H1 (cell line): Measurements from ENCODE around the gene DPH5. TPM values are rescaled to one million over a fixed set of nuclear protein-coding genes. Genes with fewer than 3 reads are reported as not detected.

ENCODE experiments used
- CTCF ChIA-PET: fragments of 300-600 bp; sonication (Branson Sonifier 250); formaldehyde crosslinking; loops from one replicate; lab custom pipeline; 2021; ENCODE audit not compliant: partially characterized antibody; lab: Charles Lee
- POLR2A ChIA-PET: fragments of 300-600 bp; sonication (Branson Sonifier 250); formaldehyde crosslinking; loops from one replicate; lab custom pipeline; 2021; ENCODE audit warnings: inconsistent platforms; ENCODE audit not compliant: partially characterized antibody; lab: Charles Lee
- DNase-seq, 2 experiments: peaks; one replicate each; pipeline versions ENCODE4 v3.0.0 to v3.0.0-alpha.2; 2010 to 2022; ENCODE audit warnings: low spot score in 2 of 2, low read depth in 1 of 2, mixed read lengths in 1 of 2
- FAIRE-seq: peaks from 2 replicates; lab custom pipeline; 2011; peaks lifted over from hg19 to GRCh38; lab: Jason Lieb, UNC
- H2AFZ ChIP-seq: 2 replicates; pipeline ENCODE4 v1.8.1; 2012; ENCODE audit warnings: low read length, inconsistent platforms
- H2AK5ac ChIP-seq: 2 replicates; pipeline ENCODE4 v1.6.1; 2013; ENCODE audit warnings: low read depth, low read length
- H2BK120ac ChIP-seq: replicated peaks from 2 replicates; pipeline ENCODE3; 2013; ENCODE audit warnings: low read depth, low read length, inconsistent platforms
- H2BK12ac ChIP-seq: 2 replicates; pipeline ENCODE4 v1.6.1; 2013; ENCODE audit warnings: low read depth, low read length
- H2BK15ac ChIP-seq: 2 replicates; pipeline ENCODE4 v1.6.1; 2013; ENCODE audit warnings: low read length
- H2BK20ac ChIP-seq: 2 replicates; pipeline ENCODE4 v1.6.1; 2013; ENCODE audit warnings: low read length
- H2BK5ac ChIP-seq: 2 replicates; pipeline ENCODE4 v1.6.1; 2013; ENCODE audit warnings: low read depth, low read length
- H3K14ac ChIP-seq: 2 replicates; pipeline ENCODE4 v1.6.1; 2013; ENCODE audit warnings: inconsistent platforms; ENCODE audit not compliant: insufficient read length
- H3K18ac ChIP-seq: 2 replicates; pipeline ENCODE4 v1.6.1; 2013; ENCODE audit warnings: low read length; ENCODE audit errors: extremely low read depth
- H3K23ac ChIP-seq: 2 replicates; pipeline ENCODE4 v1.6.1; 2013; ENCODE audit warnings: inconsistent platforms; ENCODE audit not compliant: insufficient read length
- H3K23me2 ChIP-seq: 2 replicates; pipeline ENCODE4 v1.6.1; 2013; ENCODE audit warnings: low read depth, low read length
- H3K27ac ChIP-seq: 2 replicates; pipeline ENCODE4 v1.6.1; 2011; ENCODE audit warnings: low read depth, low read length, inconsistent platforms
- H3K27me3 ChIP-seq, 4 experiments: replicated peaks in 1 of 4; 1 replicate in 1 of 4; 2 replicates in 3 of 4; pipeline versions ENCODE4 v1.6.1 to v1.8.1; 2011 to 2013; ENCODE audit warnings: low read length in 3 of 4, mild to moderate bottlenecking in 3 of 4, inconsistent platforms in 2 of 4, mixed read lengths in 2 of 4, moderate library complexity in 1 of 4; ENCODE audit not compliant: control insufficient read depth in 3 of 4, insufficient read depth in 3 of 4; ENCODE audit errors: extremely low read depth in 1 of 4
- H3K36me3 ChIP-seq, 4 experiments: 2 replicates each; pipeline versions ENCODE4 v1.6.1 to v1.8.1; 2011 to 2013; ENCODE audit warnings: mild to moderate bottlenecking in 4 of 4, low read length in 3 of 4, moderate library complexity in 2 of 4, control low read depth in 1 of 4, inconsistent platforms in 1 of 4; ENCODE audit not compliant: insufficient read depth in 4 of 4, control insufficient read depth in 2 of 4
- H3K4ac ChIP-seq: replicated peaks from 2 replicates; pipeline ENCODE3; 2013; ENCODE audit warnings: low read length, low read depth, mixed read lengths, inconsistent platforms; ENCODE audit not compliant: insufficient read length
- H3K4me1 ChIP-seq, 4 experiments: replicated peaks in 1 of 4; 1 replicate in 1 of 4; 2 replicates in 3 of 4; pipeline versions ENCODE4 v1.6.1 to v1.8.1; 2011 to 2013; ENCODE audit warnings: low read length in 3 of 4, inconsistent platforms in 2 of 4, mixed read lengths in 1 of 4; ENCODE audit not compliant: insufficient read depth in 4 of 4, control insufficient read depth in 3 of 4
- H3K4me2 ChIP-seq, 2 experiments: 2 replicates each; pipeline versions ENCODE4 v1.6.1 to v1.8.1; 2011 to 2013; ENCODE audit warnings: low read depth in 2 of 2, low read length in 2 of 2, control low read depth in 1 of 2, inconsistent platforms in 1 of 2, mild to moderate bottlenecking in 1 of 2; ENCODE audit not compliant: insufficient read depth in 1 of 2
- H3K4me3 ChIP-seq, 4 experiments: fragments of 200-600, 300-600 bp in 1 of 4; sonication (generic), shearing (Covaris generic), sonication (Bioruptor Twin) in 1 of 4; 2 replicates each; pipeline versions ENCODE4 v1.5.1 to v1.8.1; 2011 to 2016; ENCODE audit warnings: low read length in 4 of 4, low read depth in 3 of 4, control low read depth in 2 of 4, inconsistent platforms in 2 of 4, mild to moderate bottlenecking in 2 of 4, mixed read lengths in 1 of 4, moderate library complexity in 1 of 4; ENCODE audit not compliant: insufficient read depth in 2 of 4; ENCODE audit errors: extremely low read depth in 1 of 4
- H3K56ac ChIP-seq: replicated peaks from 2 replicates; pipeline ENCODE3; 2013; ENCODE audit warnings: low read depth, mild to moderate bottlenecking, mixed read lengths, low read length, inconsistent platforms; ENCODE audit not compliant: insufficient read length
- H3K79me1 ChIP-seq: 2 replicates; pipeline ENCODE4 v1.6.1; 2013; ENCODE audit warnings: low read depth, low read length, control low read depth
- H3K79me2 ChIP-seq, 2 experiments: 2 replicates each; pipeline versions ENCODE4 v1.6.1 to v1.8.1; 2012 to 2013; ENCODE audit warnings: low read length in 2 of 2, mild to moderate bottlenecking in 2 of 2, inconsistent platforms in 1 of 2; ENCODE audit not compliant: insufficient read depth in 2 of 2, control insufficient read depth in 1 of 2
- H3K9ac ChIP-seq, 4 experiments: replicated peaks in 1 of 4; 1 replicate in 1 of 4; 2 replicates in 3 of 4; pipeline versions ENCODE4 v1.6.1 to v1.8.1; 2011 to 2013; ENCODE audit warnings: low read depth in 3 of 4, low read length in 3 of 4, control low read depth in 2 of 4, mild to moderate bottlenecking in 2 of 4, moderate library complexity in 2 of 4, inconsistent platforms in 1 of 4; ENCODE audit errors: extremely low read depth in 1 of 4
- H3K9me3 ChIP-seq, 2 experiments: 2 replicates each; pipeline versions ENCODE4 v1.6.1 to v1.8.1; 2012 to 2013; ENCODE audit warnings: mild to moderate bottlenecking in 2 of 2, moderate library complexity in 2 of 2, control low read depth in 1 of 2, inconsistent platforms in 1 of 2, low read depth in 1 of 2, low read length in 1 of 2, mixed read lengths in 1 of 2; ENCODE audit not compliant: insufficient read depth in 2 of 2
- H4K20me1 ChIP-seq, 2 experiments: replicated peaks in 1 of 2; 2 replicates each; pipeline versions ENCODE3 to v1.8.1; 2011 to 2013; ENCODE audit warnings: inconsistent platforms in 2 of 2, low read length in 2 of 2, mild to moderate bottlenecking in 1 of 2; ENCODE audit not compliant: insufficient read depth in 2 of 2, control insufficient read depth in 1 of 2
- H4K5ac ChIP-seq: 2 replicates; pipeline ENCODE4 v1.6.1; 2013; ENCODE audit warnings: low read length, low read depth, mixed read lengths, inconsistent platforms; ENCODE audit not compliant: insufficient read length
- H4K8ac ChIP-seq: 2 replicates; pipeline ENCODE4 v1.8.0; 2013; ENCODE audit warnings: mild to moderate bottlenecking, moderate library complexity, low read length, inconsistent platforms; ENCODE audit not compliant: insufficient read depth; ENCODE audit errors: extremely low read depth
- H4K91ac ChIP-seq: replicated peaks from 2 replicates; pipeline ENCODE3; 2013; ENCODE audit warnings: low read length, mixed read lengths, inconsistent platforms; ENCODE audit not compliant: insufficient read length
- CREB1 ChIP-seq: IDR thresholded peaks from 2 replicates; pipeline ENCODE4 v1.6.1; 2012; ENCODE audit warnings: inconsistent platforms
- NANOG ChIP-seq: IDR thresholded peaks from 2 replicates; pipeline ENCODE4 v1.6.1; 2011; ENCODE audit warnings: low read length, low read depth, mild to moderate bottlenecking, inconsistent platforms; ENCODE audit not compliant: insufficient read depth, poor library complexity, severe bottlenecking
- POLR2A ChIP-seq, 2 experiments: IDR thresholded peaks; 1 replicate in 1 of 2; 2 replicates in 1 of 2; pipeline ENCODE4 v1.6.1; 2011; ENCODE audit warnings: low read depth in 2 of 2, low read length in 2 of 2, mild to moderate bottlenecking in 2 of 2; ENCODE audit errors: control extremely low read depth in 1 of 2
- RAD21 ChIP-seq, 2 experiments: IDR thresholded peaks in 1 of 2; conservative IDR thresholded peaks in 1 of 2; 2 replicates each; pipeline ENCODE4 v1.6.1; 2011; ENCODE audit warnings: low read depth in 2 of 2, low read length in 2 of 2, improper control_type of control experiment in 1 of 2, inconsistent platforms in 1 of 2, mild to moderate bottlenecking in 1 of 2, moderate library complexity in 1 of 2
- SUZ12 ChIP-seq: fragments of 200-600 bp; sonication (generic); IDR thresholded peaks from 2 replicates; pipeline ENCODE4 v1.6.1; 2012; ENCODE audit warnings: mild to moderate bottlenecking, inconsistent platforms, low read length, moderate library complexity, mixed read lengths
- TEAD4 ChIP-seq: IDR thresholded peaks from 2 replicates; pipeline ENCODE4 v1.6.1; 2012; ENCODE audit warnings: low read depth, low read length, inconsistent platforms, mixed read lengths
- WGBS, 2 experiments: shearing (Covaris generic) in 1 of 2; methylation state at CpG; one replicate each; pipeline versions ENCODE4 v1.1.6 to v1.1.7; 2013 to 2015; ENCODE audit warnings: low lambda C conversion rate in 2 of 2, mixed read lengths in 2 of 2, inconsistent platforms in 1 of 2, low coverage in 1 of 2, missing lambda C conversion rate in 1 of 2; ENCODE audit not compliant: insufficient replicate concordance in 2 of 2, insufficient coverage in 1 of 2, insufficient read length in 1 of 2; ENCODE audit errors: extremely low coverage in 1 of 2, missing lambda C conversion rate in 1 of 2; 5-methylcytosine and 5-hydroxymethylcytosine counted together
- polyA plus RNA-seq, 7 experiments: library from polyadenylated mRNA; depleted of rRNA in 3 of 7; stranded (reverse) in 5 of 7; unstranded in 2 of 7; fragments of >200 nt in 5 of 7; fragments of 200-250 nt in 2 of 7; gene quantifications; 1 replicate in 5 of 7; 2 replicates in 1 of 7; 4 replicates in 1 of 7; pipeline versions ENCODE4 v1.2.1 to v1.2.3, GENCODE V29; 2011 to 2013; ENCODE audit warnings: missing spikeins in 2 of 7, mixed read lengths in 2 of 7
- total RNA-seq: library from RNA; stranded (reverse); fragmentation: NEBNext Ultra II Directional; extraction: Animal tissue kit (Norgen Biotek cat#: 25700); gene quantifications from 2 replicates; pipeline ENCODE4 v1.2.1, GENCODE V29; 2021
- TF ChIP-seq, protein P1 (sequence below): IDR thresholded peaks from 2 replicates; pipeline ENCODE4 v1.6.1; 2011; ENCODE audit warnings: low read length, improper control_type of control experiment

Gene DPH5
- total and polyA plus RNA-seq, 2 of the 8 experiments (the other 6 are each of a cell fraction or from before 2014, with no cell fraction given) = 67.7 to 106 TPM

DNA sequence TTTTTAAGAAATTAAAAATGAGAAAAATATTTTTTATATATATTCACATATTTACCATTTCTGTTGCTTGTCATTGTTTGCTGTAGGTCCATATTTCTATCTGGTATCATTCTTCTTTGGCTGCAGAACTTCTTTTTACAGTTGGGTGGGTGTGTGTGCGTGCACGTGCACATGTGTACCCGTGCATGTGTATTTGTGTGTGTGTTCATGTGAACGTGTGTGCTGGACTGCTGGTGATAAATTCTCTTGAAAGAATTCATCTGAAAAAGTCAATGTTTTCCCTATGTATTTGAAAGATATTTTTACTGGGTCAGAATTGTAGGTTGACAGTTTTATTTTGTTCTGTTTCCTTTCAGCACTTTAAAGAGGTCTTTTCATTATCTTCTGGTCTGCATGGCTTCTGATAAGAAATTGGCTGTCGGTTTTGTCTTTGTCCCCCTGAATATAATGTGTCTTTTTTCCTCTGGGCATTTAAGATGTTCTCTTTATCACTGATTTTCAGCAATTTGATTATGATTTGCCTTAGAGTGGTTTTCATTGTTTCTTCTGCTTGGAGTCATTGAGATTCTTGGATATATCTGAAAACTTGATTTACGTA lies 34.5 kb upstream of the DPH5 start:
- no peak overlapping the region for H2AK5ac ChIP-seq
- H2BK5ac ChIP-seq = no peak overlapping the region
- no peak overlapping the region for H3K4me3 ChIP-seq
- no peak overlapping the region for H2AFZ ChIP-seq
- no peaks in the 10 kb centered on the region for H3K4me1 ChIP-seq
- H2BK120ac ChIP-seq = no peak overlapping the region
- H3K79me2 ChIP-seq = no peaks in the 10 kb centered on the region
- no peak overlapping the region for H4K8ac ChIP-seq
- no peak overlapping the region for H3K27ac ChIP-seq
- H3K36me3 ChIP-seq = no peaks in the 10 kb centered on the region
- H3K79me1 ChIP-seq = no peaks in the 10 kb centered on the region
- H3K14ac ChIP-seq = no peak overlapping the region
- H3K23me2 ChIP-seq = no peaks in the 10 kb centered on the region
- DNase-seq (no peak), FAIRE-seq (no peak)
- H3K56ac ChIP-seq = no peak overlapping the region
- no peak overlapping the region for H3K4me2 ChIP-seq
- 98% methylated on average over 6 of the region's 6 CpGs; no CpG with 5 or more reads in 1 of the 2 experiments for WGBS, 2 experiments
- H3K9me3 ChIP-seq = no peaks in the 10 kb centered on the region
- H2BK20ac ChIP-seq = no peak overlapping the region
- no peak overlapping the region for H3K9ac ChIP-seq
- no peaks in the 10 kb centered on the region for H4K20me1 ChIP-seq
- no peak overlapping the region for H3K4ac ChIP-seq
- ChIA-PET POLR2A (no interaction called here), CTCF (no interaction called here)
- no peaks in the 10 kb centered on the region for H3K27me3 ChIP-seq
- no peak overlapping the region for H3K23ac ChIP-seq
- H3K18ac ChIP-seq = no peak overlapping the region
- no peak overlapping the region for H4K5ac ChIP-seq
- TF ChIP-seq TEAD4 (no peak), SUZ12 (no peak), CREB1 (no peak), RAD21 (IDR thresholded peaks at IDR 0.05 in 1 of 2, conservative IDR thresholded peaks at IDR 0.05 in 1 of 2; ENCODE audit: low read depth in 2 of 2, low read length in 2 of 2) (no peak), NANOG (no peak), POLR2A (IDR thresholded peaks at IDR 0.05; ENCODE audit: control extremely low read depth in 1 of 2, low read depth in 2 of 2, low read length in 2 of 2) (no peak)
- TF ChIP-seq, protein P1, sequence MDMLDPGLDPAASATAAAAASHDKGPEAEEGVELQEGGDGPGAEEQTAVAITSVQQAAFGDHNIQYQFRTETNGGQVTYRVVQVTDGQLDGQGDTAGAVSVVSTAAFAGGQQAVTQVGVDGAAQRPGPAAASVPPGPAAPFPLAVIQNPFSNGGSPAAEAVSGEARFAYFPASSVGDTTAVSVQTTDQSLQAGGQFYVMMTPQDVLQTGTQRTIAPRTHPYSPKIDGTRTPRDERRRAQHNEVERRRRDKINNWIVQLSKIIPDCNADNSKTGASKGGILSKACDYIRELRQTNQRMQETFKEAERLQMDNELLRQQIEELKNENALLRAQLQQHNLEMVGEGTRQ = no peak
- H2BK12ac ChIP-seq = no peak overlapping the region
- H4K91ac ChIP-seq = no peak overlapping the region
- no peak overlapping the region for H2BK15ac ChIP-seq
